GM18907 (cell line): ENCODE data around the gene DGCR6L.
"Not testable (repeated sequence)": the region's sequence is repeated elsewhere in the genome, so short reads cannot be mapped to it uniquely, and the experiment has no call there.

Source experiments
- ATAC-seq: cut with Tn5 transposase; IDR thresholded peaks from one replicate; pipeline ENCODE4 v1.9.1; 2021; ENCODE audit warnings: mild to moderate bottlenecking, moderate library complexity; ENCODE audit not compliant: unreplicated experiment

The DGCR6L gene

DNA sequence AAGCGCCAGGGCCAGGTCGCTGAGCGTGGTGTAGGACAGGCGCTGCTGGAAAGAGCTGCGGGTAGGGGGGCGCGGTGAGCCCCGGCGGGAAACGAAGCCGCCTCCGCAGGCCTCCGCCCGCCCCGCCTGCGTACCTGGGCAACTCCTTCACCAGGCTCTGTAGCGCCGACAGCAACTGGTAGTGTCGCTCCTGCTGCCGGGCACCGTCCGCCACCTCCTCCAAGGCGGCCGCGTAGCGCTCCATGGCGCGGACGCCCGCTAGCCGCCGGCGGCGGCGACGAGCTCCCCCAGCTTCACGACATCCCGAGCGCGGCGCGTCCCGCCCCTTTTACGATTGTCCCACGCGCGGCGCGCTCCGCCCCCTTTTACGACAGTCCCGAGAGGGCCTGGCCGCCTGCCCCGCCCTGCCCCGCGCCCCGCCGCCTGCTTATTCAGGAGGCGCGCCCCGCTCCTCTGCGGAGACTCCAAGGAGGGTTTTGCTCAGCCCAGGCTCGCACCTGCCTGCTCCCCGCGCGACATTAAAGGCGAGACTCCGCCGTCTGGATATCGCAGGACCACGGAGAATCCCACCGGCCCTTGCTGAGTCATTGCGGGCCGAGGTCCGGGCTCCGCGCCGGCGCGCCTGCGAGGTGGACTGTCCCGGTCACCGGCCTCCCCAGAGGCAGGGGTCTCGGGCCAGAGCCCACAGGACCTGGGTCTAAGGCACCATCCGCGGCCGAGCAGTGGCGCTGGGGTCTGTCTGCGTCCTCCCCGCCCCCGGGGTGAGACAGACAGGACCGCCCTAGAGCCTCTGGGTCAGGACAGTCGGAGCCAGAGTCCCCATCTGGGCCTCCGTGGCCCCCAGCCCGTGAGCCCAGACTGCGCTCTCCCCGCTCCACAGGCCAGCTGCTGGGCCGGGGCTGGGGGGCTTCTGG, at the start of gene DGCR6L:
Gene DGCR6L, minus strand, starts transcription at position 316 of the 914 bp plus-strand sequence. Its CDS starts 72 bp downstream, at position 244.
- ATAC-seq: peak; percentile 65

DNA sequence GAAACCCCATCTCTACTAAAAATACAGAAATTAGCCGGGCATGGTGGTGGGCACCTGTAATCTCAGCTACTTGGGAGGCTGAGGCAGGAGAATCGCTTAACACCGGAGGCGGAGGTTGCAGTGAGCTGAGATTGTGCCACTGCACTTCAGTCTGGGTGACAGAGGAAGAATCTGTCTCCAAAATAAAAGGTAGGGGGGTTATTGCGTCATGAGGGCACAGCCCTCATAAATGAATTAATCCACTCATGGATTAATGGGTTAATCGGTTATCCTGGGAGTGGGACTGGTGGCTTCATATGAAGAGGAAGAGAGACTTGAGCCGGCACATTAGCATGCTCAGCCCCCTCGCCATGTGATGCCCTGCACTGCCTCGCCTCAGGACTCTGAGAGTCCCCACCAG, 49.0 kb upstream of the DGCR6L start:
- not testable (repeated sequence) for ATAC-seq

DNA sequence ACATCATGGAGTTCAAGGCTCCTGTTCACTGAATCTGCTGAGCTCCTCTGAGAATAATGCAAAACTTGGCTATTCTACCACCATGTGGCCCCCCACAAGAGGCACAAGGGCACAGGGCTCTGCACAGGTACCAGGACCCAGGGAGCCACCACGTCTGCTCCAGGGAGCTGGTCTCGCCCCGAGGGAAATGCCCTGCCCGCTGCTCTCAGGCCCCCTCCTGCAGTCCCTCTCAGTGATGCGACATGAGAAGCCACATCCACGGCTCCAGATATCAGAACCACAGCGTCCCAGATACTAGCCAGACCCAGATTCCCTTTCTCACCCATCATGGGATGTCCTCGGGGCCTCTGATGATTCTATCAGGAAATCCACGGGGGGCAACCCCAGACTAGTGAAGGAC, 47.0 kb upstream of the DGCR6L start:
- not testable (repeated sequence) for ATAC-seq

DNA sequence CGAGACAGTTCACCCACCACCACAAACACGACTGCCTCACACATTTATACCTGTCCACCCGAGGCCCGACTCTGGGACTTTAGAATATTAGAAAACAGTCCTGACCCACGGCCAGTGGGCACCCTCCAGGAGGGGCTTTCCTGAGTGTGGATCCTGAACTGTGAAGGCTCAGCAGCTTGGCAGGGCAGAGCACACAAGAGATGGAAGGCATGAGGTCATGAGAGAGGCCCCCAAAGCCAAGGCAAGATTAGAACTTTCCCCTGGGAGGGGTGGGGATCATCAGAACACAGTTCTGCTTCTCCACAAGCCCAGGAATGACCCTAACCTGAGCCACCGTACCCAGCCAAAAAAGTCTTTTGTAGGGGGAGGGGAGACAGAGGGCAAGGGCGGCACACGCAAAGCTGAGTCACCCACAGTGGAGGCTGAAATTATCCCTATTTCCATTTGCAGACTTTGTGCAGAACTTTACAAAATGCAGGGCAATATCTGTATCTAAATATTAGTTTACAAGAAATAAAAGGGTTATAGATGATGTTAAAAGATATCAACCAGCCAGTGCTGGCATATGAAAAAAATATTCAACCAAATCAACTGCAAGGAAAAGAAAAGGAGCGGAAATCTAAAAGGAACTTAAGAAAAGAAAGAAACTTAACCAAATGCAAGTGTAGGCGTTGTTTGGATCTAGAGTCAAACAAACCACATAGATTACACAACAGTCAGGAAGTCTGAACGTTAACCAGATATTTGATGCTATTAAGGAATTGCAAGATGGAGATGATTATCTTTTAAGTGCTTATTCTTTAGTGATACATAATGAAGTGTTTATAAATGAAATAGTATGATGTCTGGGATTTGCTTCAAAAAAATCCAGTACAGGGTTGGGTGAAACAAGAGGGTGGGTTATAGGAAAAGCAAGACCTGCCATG, 44.7 kb upstream of the DGCR6L start:
- not testable (repeated sequence) for ATAC-seq

DNA sequence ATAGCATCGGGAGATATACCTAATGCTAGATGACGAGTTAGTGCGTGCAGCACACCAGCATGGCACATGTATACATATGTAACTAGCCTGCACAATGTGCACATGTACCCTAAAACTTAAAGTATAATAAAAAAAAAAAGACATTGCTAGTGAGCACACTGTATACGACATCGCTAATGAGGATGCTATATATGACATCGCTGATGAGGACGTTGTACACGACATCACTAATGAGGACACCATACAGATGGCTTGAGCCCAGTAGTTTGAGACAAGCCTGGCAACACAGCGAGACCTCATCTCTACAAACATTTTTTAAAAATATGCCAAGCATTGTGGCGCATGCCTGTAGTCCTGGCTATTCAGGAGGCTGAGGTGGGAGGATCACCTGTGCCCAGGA, 42.5 kb upstream of the DGCR6L start:
- ATAC-seq: not testable (repeated sequence)

DNA sequence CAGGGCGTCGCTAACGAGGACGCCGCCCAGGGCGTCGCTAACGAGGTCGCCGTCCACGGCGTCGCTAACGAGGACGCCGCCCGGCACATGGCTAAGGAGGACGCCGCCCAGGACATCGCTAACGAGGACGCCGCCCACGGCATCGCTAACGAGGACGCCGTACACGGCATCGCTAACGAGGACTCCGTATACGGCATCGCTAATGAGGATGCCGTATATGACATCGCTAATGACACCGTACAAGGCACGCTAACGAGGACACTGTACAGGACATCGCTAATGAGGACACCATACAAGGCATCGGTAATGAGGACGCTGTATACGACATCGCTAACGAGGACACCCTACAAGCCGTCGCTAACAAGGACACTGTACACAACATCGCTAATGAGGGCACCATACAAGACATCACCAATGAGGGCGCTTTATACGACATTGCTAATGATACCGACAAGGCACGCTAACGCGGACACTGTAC, 41.9 kb upstream of the DGCR6L start:
- ATAC-seq: not testable (repeated sequence)

DNA sequence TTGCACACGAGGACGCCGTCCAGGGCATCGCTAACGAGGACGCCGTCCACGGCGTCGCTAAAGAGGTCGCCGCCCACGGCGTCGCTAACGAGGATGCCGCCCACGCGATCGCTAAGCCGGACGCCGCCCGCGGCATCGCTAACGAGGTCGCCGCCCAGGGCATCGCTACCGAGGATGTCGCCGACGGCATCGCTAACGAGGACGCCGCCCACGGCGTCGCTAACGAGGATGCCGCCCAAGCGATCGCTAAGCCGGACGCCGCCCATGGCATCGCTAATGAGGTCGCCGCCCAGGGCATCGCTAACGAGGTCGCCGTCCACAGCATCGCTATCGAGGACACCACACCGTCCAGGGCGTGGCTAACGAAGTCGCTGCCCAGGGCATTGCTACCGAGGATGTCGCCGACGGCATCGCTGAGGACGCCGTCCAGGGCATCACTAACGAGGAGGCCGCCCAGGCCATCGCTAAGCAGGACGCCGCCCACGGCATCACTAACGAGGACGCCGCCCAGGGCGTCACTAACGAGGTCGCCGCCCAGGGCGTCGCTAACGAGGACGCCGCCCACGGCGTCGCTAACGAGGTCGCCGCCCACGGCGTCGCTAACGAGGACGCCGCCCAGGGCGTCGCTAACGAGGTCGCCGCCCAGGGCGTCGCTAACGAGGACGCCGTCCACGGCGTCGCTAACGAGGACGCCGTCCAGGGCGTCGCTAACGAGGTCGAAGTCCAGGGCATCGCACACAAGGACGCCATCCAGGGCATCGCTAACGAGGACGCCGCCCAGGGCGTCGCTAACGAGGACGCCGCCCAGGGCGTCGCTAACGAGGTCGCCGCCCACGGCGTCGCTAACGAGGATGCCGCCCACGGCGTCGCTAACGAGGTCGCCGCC, 41.2 kb upstream of the DGCR6L start:
- ATAC-seq: not testable (repeated sequence)

DNA sequence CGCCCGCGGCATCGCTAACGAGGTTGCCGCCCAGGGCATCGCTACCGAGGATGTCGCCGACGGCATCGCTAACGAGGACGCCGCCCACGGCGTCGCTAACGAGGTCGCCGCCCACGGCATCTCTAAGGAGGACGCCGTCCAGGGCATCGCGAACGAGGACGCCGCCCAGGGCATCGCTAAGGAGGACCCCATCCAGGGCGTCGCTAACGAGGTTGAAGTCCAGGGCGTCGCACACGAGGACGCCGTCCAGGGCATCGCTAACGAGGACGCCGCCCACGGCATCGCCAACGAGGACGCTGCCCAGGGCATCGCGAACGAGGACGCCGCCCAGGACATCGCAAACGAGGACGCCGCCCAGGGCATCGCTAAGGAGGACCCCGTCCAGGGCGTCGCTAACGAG, 40.4 kb upstream of the DGCR6L start:
- ATAC-seq: not testable (repeated sequence)

DNA sequence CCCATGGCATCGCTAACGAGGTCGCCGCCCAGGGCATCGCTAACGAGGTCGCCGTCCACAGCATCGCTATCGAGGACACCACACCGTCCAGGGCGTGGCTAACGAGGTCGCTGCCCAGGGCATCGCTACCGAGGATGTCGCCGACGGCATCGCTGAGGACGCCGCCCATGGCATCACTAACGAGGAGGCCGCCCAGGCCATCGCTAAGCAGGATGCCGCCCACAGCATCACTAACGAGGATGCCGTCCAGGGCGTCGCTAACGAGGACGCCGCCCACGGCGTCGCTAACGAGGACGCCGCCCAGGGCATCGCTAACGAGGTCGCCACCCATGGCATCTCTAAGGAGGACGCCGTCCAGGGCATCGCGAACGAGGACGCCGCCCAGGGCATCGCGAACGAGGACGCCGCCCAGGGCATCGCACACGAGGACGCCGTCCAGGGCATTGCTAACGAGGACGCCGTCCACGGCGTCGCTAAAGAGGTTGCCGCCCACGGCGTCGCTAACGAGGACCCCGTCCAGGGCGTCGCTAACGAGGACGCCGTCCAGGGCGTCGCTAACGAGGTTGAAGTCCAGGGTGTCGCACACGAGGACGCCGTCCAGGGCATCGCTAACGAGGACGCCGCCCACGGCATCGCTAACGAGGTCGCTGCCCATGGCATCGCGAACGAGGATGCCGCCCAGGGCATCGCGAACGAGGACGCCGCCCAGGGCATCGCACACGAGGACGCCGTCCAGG, 38.8 kb upstream of the DGCR6L start:
- not testable (repeated sequence) for ATAC-seq

DNA sequence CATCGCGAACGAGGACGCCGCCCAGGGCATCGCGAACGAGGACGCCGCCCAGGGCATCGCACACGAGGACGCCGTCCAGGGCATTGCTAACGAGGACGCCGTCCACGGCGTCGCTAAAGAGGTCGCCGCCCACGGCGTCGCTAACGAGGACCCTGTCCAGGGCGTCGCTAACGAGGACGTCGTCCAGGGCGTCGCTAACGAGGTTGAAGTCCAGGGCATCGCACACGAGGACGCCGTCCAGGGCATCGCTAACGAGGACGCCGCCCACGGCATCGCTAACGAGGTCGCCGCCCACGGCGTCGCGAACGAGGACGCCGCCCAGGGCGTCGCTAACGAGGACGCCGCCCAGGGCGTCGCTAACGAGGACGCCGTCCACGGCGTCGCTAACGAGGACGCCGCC, 38.1 kb upstream of the DGCR6L start:
- not testable (repeated sequence) for ATAC-seq

DNA sequence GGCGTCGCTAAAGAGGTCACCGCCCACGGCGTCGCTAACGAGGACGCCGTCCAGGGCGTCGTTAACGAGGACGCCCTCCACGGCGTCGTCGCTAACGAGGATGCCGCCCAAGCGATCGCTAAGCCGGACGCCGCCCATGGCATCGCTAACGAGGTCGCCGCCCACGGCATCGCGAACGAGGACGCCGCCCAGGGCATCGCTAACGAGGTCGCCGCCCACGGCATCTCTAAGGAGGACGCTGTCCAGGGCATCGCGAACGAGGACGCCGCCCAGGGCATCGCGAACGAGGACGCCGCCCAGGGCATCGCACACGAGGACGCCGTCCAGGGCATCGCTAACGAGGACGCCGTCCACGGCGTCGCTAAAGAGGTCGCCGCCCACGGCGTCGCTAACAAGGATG, 37.0 kb upstream of the DGCR6L start:
- ATAC-seq: not testable (repeated sequence)

DNA sequence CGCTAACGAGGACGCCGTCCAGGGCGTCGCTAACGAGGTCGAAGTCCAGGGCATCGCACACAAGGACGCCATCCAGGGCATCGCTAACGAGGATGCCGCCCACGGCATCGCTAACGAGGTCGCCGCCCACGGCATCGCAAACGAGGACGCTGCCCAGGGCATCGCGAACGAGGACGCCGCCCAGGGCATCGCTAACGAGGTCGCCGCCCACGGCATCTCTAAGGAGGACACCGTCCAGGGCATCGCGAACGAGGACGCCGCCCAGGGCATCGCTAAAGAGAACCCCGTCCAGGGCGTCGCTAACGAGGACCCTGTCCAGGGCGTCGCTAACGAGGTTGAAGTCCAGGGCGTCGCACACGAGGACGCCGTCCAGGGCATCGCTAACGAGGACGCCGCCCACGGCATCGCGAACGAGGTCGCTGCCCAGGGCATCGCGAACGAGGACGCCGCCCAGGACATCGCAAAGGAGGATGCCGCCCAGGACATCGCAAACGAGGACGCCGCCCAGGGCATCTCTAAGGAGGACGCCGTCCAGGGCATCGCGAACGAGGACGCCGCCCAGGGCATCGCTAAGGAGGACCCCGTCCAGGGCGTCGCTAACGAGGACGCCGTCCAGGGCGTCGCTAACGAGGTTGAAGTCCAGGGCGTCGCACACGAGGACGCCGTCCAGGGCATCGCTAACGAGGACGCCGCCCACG, 36.2 kb upstream of the DGCR6L start:
- ATAC-seq: not testable (repeated sequence)

DNA sequence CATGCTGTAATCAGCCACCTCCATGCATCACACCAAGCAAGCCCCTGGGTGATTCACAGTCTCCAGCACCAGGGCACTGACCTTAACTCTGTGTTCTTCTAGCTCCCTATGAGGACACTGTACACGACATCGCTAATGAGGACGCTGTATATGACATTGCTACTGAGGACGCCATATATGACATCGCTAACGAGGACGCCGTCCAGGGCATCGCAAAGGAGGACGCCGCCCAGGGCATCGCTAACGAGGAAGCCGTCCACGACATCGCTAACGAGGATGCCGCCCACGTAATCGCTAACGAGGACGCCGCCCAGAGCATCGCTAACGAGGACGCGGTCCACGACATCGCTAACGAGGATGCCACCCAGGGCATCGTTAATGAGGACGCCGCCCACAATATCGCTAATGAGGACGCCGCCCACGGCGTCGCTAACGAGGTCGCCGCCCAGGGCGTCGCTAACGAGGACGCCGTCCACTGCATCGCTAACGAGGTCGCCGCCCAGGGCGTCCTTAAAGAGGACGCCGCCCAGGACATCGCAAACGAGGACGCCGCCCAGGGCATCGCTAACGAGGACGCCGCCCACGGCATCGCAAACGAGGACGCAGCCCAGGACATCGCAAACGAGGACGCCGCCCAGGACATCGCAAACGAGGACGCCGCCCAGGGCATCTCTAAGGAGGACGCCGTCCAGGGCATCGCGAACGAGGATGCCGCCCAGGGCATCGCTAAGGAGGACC, 34.5 kb upstream of the DGCR6L start:
- no peak for ATAC-seq

DNA sequence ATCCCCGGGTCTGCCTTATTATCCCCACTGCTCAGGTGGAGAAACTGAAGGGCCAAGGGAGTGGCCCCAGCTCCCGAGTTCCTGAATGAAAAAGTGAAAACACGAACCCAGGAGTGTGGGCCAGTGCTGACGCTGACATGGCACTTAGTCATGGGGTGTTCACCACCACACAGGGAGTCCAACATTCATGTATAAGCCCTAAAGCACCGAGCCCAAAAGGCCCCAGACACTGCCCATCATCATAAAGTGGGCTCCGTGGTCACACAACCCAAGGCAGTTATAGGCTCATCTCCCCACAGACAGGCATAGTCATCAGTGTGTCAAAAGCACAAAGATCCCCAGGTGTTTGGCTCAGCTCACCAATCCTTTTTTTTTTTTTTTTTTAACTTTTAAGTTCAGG, 32.7 kb upstream of the DGCR6L start:
- not testable (repeated sequence) for ATAC-seq

DNA sequence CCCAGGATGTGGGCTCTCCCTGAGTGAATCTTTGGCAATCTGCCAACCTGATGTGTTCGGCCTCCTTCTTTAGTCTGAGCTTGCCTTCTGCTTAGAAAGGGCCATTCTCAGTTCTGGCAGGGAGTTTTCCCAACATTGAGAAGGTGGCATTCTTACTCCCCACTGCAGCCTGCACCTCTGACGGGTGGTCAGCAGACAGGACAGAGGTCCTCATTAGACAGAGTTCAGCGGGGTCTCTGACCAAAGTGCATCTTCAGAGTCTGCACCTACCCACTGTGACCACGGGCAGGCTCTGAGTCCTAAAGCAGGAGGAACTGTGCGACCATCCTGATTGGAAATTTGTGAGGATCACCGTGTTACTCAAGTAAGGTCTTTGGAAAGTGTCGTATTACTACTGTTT, 26.7 kb upstream of the DGCR6L start:
- not testable (repeated sequence) for ATAC-seq

DNA sequence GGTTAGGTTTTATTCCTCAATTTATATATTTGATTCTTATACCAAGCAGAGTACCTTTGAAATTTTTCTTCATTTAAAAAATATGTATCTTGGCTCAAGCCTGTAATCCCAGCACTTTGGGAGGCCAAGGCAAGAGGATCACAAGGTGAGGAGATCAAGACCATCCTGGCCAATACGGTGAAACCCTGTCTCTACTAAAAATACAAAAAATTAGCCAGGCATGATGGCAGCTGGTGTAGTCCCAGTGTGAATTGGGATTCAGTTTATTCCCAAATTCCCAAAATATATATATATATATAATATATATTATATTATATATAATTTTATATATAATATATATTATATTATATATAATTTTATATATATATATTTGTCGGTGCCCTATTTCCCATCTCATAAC, 18.4 kb upstream of the DGCR6L start:
- not testable (repeated sequence) for ATAC-seq

DNA sequence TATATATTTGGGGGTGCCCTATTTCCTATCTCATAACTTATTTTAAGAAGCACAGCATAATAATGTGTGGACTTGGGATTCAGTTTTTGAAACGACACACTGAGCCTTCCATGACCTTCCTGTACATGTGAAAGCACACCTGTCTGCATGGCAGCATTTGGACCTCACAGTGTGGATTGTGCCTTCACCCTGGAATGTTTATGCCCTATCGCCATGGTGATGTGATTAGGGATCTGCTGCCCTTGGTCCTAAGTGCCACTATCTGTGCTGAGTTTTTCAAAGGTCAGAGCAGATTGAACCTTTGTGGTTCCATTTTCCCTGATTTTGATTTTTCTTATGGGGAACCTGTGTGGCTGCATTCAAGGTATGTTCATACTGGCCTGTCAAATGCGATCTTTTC, 17.9 kb upstream of the DGCR6L start:
- ATAC-seq: not testable (repeated sequence)

DNA sequence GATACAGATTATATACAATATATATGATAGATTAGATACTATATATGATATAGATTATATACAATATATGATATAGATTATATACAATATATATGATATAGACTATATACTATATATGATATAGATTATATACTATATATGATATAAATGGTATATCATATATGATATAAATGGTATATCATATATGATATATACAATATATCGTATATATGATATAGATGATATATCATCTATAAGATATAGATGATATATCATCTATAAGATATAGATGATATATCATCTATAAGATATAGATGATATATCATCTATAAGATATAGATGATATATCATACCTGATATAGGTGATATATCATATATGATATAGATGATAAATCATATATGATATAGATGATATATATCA, 16.7 kb upstream of the DGCR6L start:
- ATAC-seq: not testable (repeated sequence)
